Measurements from ENCODE around the gene BICDL2.

- TF ChIP-seq ESRRG (CRISPR knock-in tag; IDR thresholded peaks at IDR 0.05) (no peak), PATZ1 (CRISPR knock-in tag; IDR thresholded peaks at IDR 0.05; ENCODE audit: borderline replicate concordance) (no peak), TCF4 (CRISPR knock-in tag; IDR thresholded peaks at IDR 0.05; ENCODE audit: borderline replicate concordance) (no peak), TSHZ2 (CRISPR knock-in tag; IDR thresholded peaks at IDR 0.05) (no peak), SNAI2 (CRISPR knock-in tag; IDR thresholded peaks at IDR 0.05) (no peak), RARB (CRISPR knock-in tag; IDR thresholded peaks at IDR 0.05) (no peak), CSRNP3 (CRISPR knock-in tag; IDR thresholded peaks at IDR 0.05) (no peak), ARNTL (CRISPR knock-in tag; IDR thresholded peaks at IDR 0.05; ENCODE audit: borderline replicate concordance, low read depth) (no peak), CREB5 (CRISPR knock-in tag; IDR thresholded peaks at IDR 0.05; ENCODE audit: low read depth) (no peak), ISL1 (CRISPR knock-in tag; IDR thresholded peaks at IDR 0.05) (no peak), POU6F1 (CRISPR knock-in tag; IDR thresholded peaks at IDR 0.05; ENCODE audit: borderline replicate concordance, low read depth) (no peak)
These were observed 20.8 kb downstream of the BICDL2 start for GRCh38 chr16:3015865-3016521.

Measured in SK-N-SH treated with all-trans-retinoic acid at 6 μM for 48 hours (cell line).